DMS79 (cell line): Measurements from ENCODE around the gene PGGHG.

Experiments used
- DNase-seq: peaks from one replicate; lab custom pipeline; 2025; lab: John Stamatoyannopoulos, UW

The PGGHG gene

DNA sequence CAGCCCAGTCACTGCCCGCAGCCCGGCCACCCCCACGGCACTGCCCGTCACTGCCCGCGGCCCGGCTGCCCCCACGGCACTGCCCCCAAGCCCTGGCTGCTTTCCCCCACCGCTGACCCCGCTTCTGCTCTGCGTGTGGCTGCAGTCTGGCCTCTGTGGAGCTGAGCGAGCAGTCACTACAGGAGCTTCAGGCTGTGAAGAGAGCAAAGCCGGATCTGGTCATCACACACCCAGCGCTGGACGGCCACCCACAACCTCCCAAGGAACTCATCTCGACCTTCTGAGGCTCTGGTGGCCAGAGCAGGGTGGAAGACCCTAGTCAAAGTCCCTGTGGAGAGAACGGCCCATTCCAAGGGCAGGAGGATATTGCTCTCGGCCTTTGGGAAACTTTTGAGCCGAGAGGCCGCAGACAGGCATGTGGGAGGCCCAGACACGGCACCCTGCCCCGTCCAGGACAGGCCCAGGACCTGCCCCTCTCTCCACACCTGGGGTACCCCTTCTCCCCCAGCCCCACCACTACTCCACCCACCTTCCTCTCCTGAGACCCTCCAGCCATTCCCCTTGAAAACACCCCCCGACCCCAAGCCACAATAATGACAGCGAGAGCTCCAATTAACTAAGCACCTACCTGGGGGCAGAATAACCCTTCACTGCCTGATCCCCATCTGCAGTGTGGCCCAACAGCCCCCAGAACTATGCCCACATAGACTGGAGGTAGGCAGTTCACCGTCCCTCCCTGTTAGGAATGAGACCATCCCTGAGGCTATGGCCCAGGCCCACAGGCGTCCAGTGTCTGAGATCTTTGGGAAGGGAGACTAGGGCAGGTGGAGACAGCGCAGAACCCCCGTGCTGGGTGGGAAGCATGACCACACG is 3.7 kb upstream of the PGGHG start:
- DNase-seq: no peak

DNA sequence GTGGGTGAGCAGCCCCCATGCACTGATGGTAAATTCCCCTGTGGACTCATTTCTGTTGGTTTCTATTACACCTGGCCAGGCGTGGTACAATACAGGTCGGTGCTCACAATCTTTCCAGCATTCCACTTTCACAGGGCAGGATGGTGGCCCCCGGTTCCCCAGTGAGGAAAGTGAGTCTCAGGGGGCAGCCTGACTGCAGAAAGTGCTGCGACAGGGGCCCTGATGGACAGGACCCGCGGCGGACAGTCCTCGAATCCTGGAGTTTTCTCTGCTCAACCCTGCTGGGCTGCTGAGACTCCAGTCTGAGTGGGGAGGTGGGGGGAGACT is 3.1 kb upstream of the PGGHG start:
- DNase-seq: no peak

GRCh38 chr11:286977-287820 is 1.7 kb upstream of the PGGHG start:
- peak; percentile 20 for DNase-seq

DNA sequence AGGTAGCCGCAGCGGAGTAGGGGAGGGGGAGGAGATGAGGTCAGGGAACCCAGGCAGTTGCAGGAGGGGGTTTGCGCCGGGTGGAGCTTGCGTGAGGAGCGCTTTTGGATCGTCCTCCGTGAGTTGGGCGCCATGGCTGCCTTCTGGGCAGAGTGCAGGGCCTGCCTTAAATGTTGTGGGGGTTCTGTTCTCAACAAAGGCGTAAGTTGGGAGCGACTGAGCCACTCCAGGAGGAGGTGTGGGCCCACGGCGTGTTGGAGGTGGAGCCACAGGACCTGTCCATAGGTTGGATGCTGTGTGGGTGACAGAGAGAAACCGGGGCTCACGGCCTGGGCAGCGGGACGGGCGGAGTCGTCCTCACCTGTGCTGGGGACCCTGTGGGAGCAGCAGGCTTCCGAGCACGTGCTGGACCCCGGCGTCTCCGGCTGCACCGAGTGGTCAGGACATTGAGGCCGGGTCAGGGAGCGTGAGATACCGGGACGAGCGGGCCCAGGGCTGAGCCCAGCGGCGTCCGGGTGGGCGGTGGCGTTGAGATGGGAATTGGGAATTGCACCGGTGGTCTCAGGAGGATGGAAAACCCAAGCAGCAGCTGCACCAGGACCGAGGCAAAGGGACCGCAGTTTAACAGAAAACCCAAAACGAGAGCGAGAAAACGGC is 977 bp upstream of the PGGHG start:
- DNase-seq: peak; percentile 18

DNA sequence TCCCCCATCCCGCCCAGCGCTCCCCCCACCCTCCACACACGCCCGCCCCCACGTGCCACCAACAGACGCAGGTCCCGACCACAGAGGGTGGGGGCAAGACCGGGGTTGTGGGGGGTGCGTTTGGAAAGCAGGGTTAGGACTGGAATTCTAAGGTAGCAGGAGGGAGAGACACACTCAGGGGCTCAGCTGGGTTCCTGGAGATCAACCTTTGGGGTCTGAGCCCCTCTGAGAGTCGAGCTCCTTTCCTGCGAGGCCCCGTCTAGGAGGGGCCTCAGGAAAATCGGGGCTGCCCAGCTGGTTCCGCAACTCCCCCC is 429 bp downstream of the PGGHG start:
- no peak for DNase-seq

GRCh38 chr11:289712-290620 is 1.0 kb downstream of the PGGHG start:
- no peak for DNase-seq

DNA sequence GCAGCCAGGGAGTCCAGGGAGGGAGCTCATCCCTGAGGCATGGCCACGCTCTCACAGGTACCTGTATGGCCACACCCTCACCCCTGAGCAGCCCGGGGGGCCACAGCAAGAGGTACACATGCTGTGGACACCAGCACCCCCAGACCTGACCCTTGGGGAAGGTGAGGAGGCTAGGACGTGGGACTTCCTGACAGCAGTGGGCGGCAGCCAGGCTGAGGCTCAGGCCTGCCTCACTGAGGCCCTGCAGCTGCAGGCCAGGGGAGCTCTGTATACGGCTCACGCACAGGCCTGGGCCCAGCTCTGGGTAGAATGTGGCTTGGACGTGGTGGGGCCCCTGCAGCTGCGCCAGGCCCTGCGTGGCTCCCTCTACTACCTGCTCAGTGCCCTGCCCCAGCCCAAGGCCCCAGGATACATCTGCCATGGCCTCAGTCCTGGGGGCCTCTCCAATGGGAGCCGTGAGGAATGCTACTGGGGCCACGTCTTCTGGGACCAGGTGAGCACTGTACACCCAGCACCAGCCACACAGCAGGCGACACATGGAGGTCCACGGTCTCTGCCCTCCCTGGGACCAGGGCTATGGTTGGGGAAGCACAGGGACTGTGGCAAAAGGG is 1.8 kb downstream of the PGGHG start:
- no peak for DNase-seq

- no peak for DNase-seq
These were observed 2.6 kb downstream of the PGGHG start for GRCh38 chr11:291281-292210.

DNA sequence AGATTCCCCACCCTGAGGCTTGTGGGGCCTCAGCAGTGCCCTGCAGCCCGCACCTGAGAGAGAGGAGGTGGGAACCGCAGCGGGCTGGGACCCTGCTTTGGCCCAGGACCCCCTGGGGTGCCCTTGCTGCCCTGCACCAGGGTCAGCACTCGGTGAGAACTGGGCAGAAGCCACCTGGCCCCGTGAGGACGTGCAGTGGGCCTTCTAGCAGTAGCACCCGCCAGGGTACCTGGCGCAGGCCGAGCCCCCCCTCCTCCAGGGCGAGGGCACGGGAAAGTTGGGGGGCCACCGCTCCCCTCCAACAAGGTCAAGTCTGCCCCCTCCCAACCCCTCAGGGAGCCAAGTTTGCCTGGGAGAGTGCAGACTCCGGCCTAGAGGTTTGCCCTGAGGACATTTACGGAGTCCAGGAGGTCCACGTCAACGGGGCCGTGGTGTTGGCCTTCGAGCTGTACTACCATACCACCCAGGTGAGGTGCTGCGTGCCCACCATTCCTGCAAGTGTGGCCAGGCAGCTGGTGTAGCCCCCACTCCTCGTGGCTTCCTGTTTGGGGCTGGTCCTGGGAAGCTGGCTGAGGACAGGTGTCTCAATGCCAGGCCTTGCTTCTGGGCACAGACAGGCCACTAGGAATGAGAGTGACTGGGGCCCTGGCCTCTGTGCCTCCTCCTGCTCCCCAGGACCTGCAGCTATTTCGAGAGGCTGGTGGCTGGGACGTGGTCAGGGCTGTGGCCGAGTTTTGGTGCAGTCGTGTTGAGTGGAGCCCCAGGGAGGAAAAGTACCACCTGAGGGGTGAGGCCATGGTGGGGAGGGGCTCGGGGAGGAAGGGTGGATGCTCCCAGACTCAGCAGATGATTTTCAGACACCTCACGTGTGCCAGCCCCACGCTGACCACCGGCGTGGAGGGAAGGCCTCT is 3.5 kb downstream of the PGGHG start:
- DNase-seq: no peak

DNA sequence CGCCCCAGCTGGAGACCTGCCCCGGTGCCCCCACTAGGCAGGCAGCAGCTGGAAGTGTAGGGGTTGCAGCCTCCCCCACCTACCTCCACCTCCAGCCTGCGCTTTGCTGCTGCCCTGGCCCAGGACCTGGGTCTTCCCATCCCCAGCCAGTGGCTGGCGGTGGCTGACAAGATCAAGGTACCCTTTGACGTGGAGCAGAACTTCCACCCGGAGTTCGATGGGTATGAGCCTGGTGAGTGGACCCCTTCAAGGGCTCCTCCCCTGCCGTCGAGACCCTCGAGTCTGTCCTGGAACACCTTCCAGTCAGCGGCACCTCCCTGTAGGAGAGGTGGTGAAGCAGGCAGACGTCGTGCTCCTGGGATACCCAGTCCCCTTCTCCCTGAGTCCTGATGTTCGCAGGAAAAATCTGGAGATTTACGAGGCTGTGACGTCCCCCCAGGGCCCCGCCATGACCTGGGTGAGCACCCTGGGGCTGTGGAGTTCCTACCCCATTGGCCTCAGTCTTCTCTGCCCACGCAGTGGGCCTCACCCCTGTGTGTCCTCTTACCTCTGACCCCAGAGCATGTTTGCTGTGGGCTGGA is 4.4 kb downstream of the PGGHG start:
- DNase-seq: no peak

- no peak for DNase-seq
These were observed 5.1 kb downstream of the PGGHG start for GRCh38 chr11:293852-294661.

GRCh38 chr11:294780-295179 is 5.9 kb downstream of the PGGHG start:
- no peak for DNase-seq

DNA sequence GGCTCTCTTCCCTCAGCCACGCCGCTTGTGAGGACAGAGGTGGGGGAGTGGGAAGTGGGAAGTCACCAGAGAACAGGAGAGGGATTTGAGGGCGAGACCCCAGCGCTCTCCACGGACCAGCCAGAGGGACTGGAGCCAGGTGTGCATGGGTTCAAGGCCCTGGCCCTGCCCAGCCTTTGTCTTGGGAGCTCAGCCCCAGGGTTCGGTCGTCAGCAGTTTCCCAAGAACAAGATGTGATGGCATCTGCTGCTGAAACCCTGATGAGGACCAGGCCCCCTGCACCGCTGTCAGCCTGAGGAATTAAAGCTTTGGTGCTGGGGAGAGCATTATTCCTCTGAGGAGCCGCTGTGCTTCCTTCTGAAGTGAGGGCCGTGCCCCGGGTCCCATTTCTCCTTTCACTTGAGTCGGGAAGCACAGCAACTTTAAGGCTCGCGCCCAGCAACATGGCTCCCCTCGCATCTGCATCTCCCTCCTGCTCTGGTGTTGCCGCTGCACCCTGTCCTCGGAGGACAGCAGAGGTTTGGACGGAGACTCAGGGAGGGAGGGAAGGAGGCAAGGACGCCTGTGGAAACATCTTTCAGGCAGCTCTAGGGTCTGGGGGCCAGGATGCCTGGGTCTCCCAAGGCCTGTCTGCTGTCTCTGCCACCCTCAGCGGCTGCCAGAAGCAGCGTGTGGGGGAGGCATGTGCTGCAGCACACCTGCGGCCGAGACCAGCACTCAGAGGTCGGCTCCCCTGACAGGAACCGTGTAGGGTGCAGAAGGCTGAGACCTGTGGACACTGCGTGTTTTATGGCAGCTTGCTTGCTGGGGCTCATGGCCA is 6.6 kb downstream of the PGGHG start:
- no peak for DNase-seq

DNA sequence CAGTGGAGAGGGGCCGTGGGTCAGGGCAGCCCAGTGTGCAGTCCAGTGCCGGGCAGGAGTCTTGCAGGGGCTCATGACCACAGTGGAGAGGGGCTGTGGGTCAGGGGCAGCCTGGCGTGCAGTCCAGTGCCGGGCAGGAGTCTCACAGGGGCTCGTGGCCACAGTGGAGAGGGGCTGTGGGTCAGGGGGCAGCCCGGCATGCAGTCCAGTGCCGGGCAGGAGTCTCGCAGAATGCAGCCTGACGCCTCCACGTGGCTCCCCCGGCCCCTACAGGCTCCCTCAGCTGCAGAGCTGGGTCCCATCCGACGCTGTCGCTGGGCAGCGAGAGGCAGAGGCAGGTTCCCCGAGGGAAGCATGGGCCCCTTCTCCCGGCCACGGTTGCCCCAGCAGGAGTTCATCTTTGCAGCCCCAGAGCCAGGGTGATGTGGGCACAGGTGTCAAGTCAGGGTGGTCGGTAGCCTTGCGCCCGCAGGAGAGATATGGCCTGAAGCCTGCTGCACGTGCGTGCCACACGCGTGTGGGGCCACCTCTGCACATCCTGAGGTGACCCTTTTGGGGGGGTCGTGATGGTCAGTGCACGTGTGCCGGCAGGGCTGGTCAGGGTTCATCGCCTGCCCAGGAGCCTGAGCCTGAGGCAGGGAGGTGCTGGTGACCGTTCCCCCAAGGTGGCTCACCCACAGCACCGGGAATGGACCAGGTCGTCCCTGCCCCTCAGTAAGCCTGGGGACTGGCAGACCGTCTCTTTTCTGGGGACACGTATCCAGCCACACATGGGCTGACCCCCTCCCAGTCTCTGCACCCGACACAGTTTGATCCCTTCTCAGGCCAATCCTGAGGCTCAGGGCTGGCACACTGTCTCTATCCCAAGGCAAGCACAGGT is 7.5 kb downstream of the PGGHG start:
- no peak for DNase-seq

DNA sequence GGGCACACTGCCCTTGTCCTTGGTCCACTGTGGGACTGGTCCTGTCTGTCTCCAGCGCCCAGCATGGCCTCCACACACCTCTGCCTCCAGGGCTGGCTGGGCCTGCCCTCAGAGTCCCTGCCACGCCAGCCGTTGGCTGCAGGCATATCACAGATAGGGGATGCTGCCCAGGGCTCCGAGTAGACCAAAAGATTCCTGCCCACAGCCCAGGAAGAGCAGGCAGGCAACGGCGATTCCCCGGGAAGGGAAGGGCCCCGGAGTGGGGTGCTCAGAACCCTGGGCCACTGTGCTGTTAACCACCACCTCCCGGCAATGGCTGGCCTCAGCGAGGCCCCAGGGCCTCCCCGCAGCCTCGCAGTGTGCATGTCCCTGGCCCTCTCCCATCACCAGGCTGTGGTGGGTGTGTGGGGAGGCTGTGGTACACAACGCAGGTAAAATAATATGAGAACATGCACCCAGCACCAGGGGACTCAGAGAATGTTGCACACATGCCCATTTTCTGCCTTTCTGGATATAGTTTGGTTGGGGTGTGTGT is 8.2 kb downstream of the PGGHG start:
- DNase-seq: no peak
